SH-SY5Y (cell line): ENCODE results near the gene STRADB.

ENCODE experiments used
- GATA2 ChIP-seq: IDR thresholded peaks from 2 replicates; pipeline ENCODE4 v1.6.1; 2011; ENCODE audit warnings: mild to moderate bottlenecking, low read depth, low read length
- GATA3 ChIP-seq: IDR thresholded peaks from 2 replicates; pipeline ENCODE4 v1.6.1; 2011; ENCODE audit warnings: low read depth, mild to moderate bottlenecking, low read length, moderate library complexity

Gene STRADB

DNA sequence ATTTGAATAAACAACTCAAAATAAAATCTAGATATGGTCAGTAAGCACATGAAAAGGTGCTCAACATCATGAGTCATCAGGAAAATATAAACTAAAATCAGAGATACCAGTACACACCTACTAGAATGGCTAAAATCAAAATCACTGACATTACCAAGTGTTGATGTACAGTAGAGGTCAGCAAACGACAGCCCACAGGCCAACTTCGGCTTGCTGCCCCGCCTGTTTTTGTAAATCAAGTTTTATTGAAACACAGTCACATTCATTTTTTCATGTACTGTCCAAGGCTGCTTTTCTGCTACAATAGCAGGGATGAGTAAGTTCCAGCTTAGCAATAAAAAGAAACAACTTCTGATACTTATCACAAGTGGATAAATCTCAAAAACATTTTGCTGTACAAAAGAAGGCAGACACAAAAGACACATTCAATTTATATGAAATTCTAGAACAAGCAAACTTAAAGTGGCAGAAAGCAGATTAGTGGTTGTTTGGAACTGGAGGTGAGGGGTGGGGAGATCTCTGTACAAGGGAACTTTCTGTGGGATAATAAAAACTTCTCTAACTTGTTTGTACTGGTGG is 32.4 kb upstream of the STRADB start:
- TF ChIP-seq GATA2 (no peak), GATA3 (no peak)

DNA sequence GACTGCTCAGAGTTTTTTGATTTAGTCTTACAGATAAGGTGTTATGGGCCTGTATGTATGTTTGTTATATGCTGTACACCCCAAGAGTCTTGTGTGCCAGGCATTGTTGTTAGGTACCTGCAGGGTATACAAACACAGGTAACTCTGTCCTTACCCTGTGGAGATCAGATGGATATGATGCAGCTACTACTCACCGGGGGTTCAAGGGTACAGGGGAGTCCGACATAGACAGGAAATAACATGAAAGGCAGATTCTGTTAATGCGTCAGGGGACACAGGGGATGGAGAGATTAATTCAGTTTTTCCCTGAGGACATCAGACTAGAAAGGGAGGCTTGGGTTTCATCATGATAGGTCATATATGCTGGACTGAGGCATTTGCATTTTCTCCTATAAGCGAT is 31.6 kb upstream of the STRADB start:
- TF ChIP-seq GATA2 (no peak), GATA3 (no peak)

DNA sequence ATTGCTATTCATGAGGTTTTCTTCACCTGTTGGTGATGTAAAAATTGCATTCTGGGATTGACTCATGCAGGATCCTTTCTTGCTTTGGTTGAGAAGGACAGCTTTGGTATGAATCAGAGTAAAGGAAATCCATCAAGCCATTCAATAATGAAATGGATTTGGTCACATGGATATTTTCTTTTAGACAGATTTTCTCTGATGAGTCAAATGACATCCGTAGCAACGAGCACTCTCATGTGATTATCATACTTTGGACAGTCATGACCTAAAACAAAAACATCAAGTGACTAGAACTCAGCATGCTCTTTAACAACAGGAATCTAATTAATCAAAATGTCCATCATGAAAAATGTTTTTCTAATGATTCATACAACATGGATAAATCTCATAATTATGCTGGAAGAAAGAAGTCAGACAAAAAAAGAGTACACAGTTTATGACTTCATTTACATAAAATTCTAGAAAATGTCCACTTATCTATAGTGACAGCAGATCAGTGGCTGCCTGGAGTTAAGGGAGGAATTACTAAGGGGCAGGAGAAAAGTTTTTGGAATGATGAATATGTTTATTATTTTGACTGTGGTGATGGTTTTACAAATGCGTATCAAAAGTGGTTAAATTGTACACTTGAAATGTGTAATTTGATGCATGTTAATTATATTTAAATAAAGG is 31.0 kb upstream of the STRADB start:
- no peak for TF ChIP-seq GATA2
- TF ChIP-seq GATA3, result no peak

DNA sequence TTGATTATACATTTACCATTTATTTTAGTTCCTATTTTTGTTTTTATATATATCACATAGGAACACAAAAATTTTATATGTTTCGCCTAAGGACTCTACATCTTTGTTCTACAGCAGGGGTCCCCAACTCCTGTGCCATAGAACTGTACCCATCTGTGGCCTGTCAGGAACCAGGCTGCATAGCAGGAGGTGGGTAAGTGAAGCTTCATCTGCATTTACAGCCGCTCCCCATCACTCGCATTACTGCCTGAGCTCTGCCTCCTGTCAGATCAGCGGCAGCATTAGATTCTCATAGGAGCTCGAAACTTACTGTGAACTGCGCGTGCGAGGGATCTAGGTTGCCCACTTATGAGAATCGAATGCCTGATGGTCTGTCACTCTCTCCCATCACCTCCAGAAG is 25.6 kb upstream of the STRADB start:
- TF ChIP-seq GATA2, result no peak
- TF ChIP-seq GATA3, result no peak

DNA sequence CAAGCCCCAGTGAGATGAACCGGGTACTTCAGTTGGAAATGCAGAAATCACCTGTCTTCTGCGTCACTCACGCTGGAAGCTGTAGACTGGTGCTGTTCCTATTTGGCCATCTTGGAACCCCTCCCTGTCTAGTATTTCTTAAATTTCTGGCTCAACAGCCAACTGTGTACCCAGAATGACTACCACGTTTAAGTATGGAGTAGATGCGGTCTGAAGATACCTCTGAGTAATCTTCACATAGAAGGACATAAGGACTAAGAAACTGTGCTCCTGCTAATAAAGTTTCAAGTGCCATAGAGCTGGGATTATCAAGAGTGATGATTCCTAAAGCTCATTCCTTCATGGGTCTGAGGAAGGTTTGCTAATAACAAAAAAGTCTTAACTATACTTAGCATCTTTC is 20.7 kb upstream of the STRADB start:
- TF ChIP-seq GATA3 (no peak), GATA2 (no peak)

DNA sequence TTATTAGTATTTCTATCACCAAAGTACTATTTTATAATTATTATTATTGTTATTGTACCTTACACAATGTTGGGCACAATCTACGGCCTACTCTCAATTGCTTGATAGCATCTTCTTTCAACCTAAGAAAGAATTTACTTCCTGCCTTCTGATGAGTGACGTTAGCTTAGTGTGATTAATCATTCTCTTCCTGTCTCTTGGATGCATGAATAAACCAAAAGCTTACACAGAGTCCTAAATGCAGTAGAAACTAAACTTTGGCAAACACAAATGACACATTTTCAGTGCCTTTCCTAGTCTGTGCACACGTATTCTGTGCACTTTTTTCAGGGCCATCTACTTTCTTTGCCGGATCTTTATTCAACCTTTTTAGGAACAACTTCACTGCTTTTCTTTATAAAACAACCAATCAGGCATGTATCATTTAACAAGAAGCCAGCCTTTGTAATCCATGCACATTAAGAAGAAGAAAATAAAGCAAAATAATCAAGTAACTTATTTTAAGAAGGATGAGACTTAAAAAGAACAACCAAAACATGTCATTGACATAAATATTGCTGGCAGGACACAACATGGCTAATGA is 19.4 kb upstream of the STRADB start:
- TF ChIP-seq GATA3 (no peak), GATA2 (no peak)

DNA sequence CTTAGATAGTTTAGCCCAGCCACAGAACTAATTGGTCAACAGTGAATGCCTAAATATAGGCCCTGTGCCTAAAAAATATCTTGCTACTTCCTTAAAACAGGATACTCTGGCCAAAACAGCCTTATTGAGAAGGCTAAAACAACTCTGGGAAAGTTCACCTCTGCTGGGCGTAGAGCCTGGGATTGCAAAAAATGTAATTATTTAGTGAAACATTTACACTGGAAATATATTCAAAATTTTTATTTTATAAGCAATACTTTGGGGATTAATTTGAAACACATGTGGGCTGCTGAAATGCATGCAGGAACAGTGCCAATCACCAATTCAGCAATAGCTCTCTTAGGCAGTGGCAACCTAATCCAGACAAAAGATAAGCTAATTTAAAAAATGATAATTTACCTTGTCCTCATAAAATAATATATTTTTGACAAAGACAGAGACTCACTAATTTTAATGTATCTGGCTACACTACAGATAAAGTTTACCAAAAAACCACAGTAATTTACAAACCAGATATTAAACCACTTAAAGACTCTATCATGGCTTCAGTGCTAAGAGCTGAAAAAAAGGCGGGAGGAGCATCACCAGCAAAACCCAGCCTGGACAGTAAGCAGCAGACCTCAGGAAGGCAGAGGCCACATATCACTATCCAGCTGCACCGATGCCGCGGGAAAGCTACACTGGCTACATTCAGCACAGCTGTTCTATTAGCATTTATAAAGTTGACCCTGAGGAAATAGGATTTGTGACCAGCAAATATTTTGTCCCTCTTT is 18.7 kb upstream of the STRADB start:
- TF ChIP-seq GATA3 (peak; percentile 52; the same call in 1 of the 2 replicates), GATA2 (peak; percentile 50)

DNA sequence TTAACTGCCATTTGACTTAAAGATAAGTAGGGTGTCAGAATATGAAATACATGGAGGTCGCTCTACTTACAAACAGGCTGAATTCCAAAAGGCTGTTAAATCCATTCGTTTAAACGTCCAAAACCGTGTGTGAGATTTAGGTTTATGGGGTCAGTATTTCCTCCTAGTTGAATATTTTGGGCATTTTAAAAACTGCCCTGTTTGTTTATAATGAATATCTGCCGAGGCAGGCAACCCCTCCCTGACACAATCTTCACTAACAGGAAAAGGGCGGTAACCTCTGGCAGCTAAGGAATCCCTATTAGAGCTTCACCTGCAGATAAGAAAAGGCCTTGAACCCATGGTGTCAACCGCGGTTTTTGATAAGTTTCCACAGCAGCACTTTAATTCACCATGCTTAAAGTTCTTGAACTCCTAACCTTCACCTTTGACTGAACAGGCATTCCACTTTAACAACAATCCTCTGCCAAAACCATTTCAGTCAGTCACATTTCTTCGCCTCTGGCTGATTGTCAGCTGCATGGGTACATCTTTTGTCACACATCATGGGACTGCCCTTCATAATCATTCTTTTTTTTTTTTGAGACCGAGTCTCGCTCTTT is 18.0 kb upstream of the STRADB start:
- TF ChIP-seq GATA3 (no peak), GATA2 (no peak)

DNA sequence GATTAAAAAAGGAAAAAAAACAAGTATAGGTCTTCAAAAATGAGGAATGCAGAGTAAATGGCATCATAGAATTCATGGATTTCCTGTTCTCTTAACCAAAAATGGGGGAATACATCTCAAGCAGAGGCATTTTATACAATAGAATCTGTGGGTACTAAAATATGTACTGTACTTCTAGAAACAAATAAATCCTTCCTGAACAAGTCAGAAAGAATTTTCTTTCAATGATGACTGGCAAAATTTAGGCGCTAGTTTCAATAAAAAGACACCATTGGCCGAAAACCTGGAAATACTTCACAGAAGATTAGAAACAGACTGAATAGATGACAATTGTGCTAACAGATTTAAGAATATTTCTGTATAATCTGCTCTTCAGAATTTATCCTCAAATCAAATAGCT is 15.4 kb upstream of the STRADB start:
- no peak for TF ChIP-seq GATA3
- TF ChIP-seq GATA2, result no peak

DNA sequence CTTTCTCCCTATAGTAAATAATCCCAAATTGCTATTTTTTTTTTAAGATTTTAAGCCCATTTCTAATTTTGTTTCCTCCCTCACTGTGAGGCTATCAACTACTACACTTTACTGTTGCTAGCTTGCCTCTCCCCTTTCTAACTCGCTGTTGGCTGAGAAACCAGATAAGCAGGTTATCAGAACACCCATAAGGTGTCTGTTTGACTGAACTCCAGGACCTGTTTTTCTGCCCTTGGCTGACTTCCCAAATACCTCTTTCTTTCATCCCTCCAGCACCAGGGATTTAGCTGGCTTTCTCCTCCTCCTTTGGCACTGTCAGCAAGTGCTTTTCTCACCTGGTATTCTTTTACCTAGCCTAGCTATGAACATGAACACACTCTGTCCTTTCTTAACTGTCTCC is 11.4 kb upstream of the STRADB start:
- TF ChIP-seq GATA2, result peak; percentile 56
- no peak for TF ChIP-seq GATA3

DNA sequence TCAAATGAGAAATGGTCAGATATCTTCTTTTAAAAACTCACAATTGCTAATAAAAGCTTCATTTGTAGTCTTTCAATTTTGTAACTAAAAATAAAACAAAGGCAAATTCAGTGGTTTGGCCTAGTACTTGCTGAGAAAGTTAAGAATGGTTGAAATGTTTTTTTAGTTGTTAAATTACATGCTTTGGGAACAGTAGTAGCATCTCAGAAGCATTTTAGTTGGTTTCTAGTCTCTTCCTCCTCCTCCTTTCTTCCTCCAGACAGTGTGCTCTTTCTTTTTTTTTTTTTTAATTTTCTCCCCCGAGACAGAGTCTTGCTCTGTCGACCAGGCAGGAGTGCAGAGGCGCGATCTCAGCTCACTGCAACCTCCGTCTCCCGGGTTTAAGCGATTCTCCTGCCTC is 10.1 kb upstream of the STRADB start:
- no peak for TF ChIP-seq GATA3

DNA sequence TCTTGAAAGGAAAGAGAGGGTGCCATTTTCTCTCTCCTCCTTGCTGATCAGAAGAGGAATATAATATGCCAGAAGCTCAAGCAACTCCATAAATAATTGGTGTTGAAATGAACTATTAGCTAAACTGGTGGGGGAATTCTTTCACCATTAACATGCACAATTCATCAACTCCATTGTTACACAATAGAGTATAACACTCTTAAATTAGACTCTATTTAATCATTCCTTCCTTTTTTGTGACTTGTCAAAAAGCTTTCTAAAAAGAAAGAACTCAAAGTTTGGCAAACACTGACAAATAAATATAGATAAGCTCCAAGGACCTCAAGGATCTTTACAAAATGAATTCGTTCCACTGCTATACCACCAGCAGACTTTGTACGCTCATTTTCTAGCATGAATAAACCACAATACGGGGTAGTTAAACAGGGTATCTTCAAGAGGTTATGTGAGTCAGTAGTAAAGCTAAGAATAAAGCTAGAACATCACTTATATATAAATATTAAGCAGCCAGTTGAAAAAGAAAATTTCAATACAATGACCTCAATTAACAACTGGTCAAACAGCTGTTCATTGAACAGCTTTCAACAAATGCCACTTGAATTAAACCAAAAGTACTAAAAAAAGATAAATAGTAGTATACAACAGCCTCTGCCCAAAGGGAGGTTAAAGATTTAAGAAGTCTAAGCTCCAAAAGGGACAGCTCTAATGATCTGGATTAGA is 6.6 kb upstream of the STRADB start:
- TF ChIP-seq GATA2 (no peak), GATA3 (no peak)

DNA sequence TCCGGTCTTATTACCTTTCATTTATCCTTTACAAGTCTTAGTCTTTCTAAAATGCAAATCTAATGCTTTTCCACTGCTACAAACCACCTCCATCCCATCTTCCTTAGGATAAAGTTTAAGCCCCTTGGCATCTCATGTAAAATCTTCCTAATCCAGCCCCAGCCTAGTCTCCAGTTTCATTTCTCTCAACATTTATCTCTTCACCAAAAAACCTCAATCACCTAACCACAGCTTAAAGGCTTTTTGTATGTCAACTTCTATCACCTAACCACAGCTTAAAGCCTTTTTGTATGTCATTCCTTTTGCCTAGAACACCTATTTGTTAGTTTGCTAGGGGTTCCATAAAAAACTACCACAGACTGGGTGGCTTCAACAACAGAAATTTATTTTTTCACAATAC is 4.5 kb upstream of the STRADB start:
- TF ChIP-seq GATA2, result no peak
- no peak for TF ChIP-seq GATA3

DNA sequence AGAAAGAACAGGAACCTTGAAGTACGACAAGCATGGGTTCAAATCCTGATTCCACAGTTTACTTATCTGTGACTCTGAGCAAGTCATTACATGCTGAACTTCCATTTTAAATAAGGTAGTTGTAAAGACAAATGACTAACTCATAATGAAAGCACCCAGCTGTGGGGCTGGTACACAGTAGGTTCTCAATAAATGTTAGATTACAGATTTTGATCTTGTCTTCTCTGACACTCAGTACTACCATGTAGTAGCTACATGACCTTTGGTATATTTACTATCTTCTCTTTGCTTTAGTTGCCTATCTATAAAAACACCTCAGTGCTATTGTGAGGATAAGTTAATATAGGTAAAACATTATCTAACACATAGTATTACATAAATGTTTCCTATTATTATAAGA is 3.5 kb upstream of the STRADB start:
- no peak for TF ChIP-seq GATA2
- no peak for TF ChIP-seq GATA3
